HG02885 (cell line): ENCODE results near the gene CDKN1C.

Source experiments
- ATAC-seq: cut with Tn5 transposase; IDR thresholded peaks from one replicate; pipeline ENCODE4 v1.9.1; 2021; ENCODE audit warnings: mild to moderate bottlenecking; ENCODE audit not compliant: unreplicated experiment, poor library complexity

Gene CDKN1C

GRCh38 chr11:2870969-2871680 lies 14.4 kb downstream of the CDKN1C start:
- ATAC-seq: no peak

- ATAC-seq: no peak
These were observed 15.1 kb downstream of the CDKN1C start for GRCh38 chr11:2870460-2870859.

GRCh38 chr11:2869561-2870427 lies 15.8 kb downstream of the CDKN1C start:
- ATAC-seq: no peak

GRCh38 chr11:2869134-2869526 lies 16.4 kb downstream of the CDKN1C start:
- ATAC-seq: no peak

GRCh38 chr11:2868506-2869133 lies 17.0 kb downstream of the CDKN1C start:
- ATAC-seq: no peak

GRCh38 chr11:2867722-2868505 lies 17.7 kb downstream of the CDKN1C start:
- ATAC-seq: no peak

- ATAC-seq: no peak
These were observed 18.4 kb downstream of the CDKN1C start for GRCh38 chr11:2867142-2867541.

GRCh38 chr11:2865922-2866577 lies 19.5 kb downstream of the CDKN1C start:
- no peak for ATAC-seq

- no peak for ATAC-seq
These were observed 20.7 kb downstream of the CDKN1C start for GRCh38 chr11:2864901-2865300.

- no peak for ATAC-seq
These were observed 22.3 kb downstream of the CDKN1C start for GRCh38 chr11:2863276-2863618.

- ATAC-seq: no peak
These were observed 22.9 kb downstream of the CDKN1C start for GRCh38 chr11:2862395-2863275.

- ATAC-seq: no peak
These were observed 24.9 kb downstream of the CDKN1C start for GRCh38 chr11:2860636-2861035.

GRCh38 chr11:2859699-2860037 lies 25.9 kb downstream of the CDKN1C start:
- ATAC-seq: no peak

GRCh38 chr11:2858995-2859698 lies 26.4 kb downstream of the CDKN1C start:
- no peak for ATAC-seq

GRCh38 chr11:2857918-2858317 lies 27.7 kb downstream of the CDKN1C start:
- ATAC-seq: no peak

GRCh38 chr11:2857276-2857675 lies 28.3 kb downstream of the CDKN1C start:
- ATAC-seq: no peak

GRCh38 chr11:2855162-2855561 lies 30.4 kb downstream of the CDKN1C start:
- ATAC-seq: no peak

GRCh38 chr11:2853997-2854560 lies 31.5 kb downstream of the CDKN1C start:
- ATAC-seq: no peak
